Erythroblast (primary cell): ENCODE results near the gene SH2D3A.

Experiments
- GATA1 ChIP-seq: IDR thresholded peaks from 2 replicates; pipeline ENCODE4 v1.6.1; 2011; ENCODE audit warnings: low read depth, mild to moderate bottlenecking, control low read depth, low read length, moderate library complexity
- POLR2A ChIP-seq: IDR thresholded peaks from 2 replicates; pipeline ENCODE4 v1.6.1; 2011; ENCODE audit warnings: mild to moderate bottlenecking, low read length

GRCh38 chr19:6773323-6773931 lies 6.2 kb upstream of the SH2D3A start:
- TF ChIP-seq POLR2A: no peak
- TF ChIP-seq GATA1: no peak
